GM12864 (cell line): ENCODE measurements around the gene C12orf75.
A peak's percentile ranks its signal among the peaks of the same experiment; 100 is the strongest.

Experiments used
- DNase-seq: peaks from one replicate; pipeline ENCODE4 v3.0.0-alpha.2; 2011; ENCODE audit warnings: low read depth
- H3K4me3 ChIP-seq: 2 replicates; pipeline ENCODE4 v1.5.1; 2011; ENCODE audit warnings: mild to moderate bottlenecking, low read depth, low read length, control low read depth
- TF ChIP-seq, protein P1 (sequence below): IDR thresholded peaks from 2 replicates; pipeline ENCODE4 v1.5.1; 2011; ENCODE audit warnings: low read depth, mild to moderate bottlenecking, moderate library complexity, low read length, control low read depth, inconsistent platforms; ENCODE audit errors: missing control alignments

The C12orf75 gene

DNA sequence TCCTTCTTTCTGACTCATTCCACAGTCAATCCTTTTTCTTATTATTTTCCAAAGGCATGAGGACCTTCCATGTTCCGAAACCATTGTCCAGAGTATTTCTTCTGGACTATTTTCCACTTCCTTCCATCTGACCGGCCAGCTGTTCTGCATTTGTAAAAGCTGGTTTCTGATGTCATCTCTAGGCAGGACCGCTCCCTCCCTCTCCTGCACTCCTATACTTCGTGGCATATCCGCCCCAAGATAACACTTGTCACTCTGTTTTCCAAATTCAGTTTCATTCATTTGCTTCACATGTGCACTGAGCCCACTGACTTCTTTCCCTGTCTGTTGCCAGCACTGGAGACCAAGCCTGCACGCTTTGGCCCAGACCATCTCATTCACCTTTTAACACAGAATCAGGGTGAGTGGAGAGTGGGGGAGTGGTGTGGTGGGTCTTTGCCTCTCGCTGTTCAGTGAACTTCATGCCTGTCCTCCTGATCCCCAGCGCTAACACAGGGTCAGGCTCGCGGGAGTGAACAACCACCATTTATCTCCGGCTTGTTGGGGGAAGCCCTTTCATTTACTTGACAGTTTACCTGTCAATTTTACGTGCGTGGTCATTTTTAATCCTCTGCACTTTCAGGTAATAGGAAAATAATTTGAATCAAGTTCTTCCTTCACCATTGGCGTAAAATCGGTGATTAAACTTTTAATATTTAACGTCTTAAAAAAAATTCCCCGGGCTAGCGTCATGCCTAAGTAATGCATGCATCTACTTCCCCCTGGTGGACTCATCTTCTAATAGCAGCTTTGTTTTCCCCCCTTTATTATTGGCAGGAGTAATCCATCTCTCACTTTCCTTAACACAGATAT lies 52.5 kb downstream of the C12orf75 start:
- H3K4me3 ChIP-seq = peak overlapping the region; percentile 32
- DNase-seq = peak; percentile 26
- TF ChIP-seq, protein P1, sequence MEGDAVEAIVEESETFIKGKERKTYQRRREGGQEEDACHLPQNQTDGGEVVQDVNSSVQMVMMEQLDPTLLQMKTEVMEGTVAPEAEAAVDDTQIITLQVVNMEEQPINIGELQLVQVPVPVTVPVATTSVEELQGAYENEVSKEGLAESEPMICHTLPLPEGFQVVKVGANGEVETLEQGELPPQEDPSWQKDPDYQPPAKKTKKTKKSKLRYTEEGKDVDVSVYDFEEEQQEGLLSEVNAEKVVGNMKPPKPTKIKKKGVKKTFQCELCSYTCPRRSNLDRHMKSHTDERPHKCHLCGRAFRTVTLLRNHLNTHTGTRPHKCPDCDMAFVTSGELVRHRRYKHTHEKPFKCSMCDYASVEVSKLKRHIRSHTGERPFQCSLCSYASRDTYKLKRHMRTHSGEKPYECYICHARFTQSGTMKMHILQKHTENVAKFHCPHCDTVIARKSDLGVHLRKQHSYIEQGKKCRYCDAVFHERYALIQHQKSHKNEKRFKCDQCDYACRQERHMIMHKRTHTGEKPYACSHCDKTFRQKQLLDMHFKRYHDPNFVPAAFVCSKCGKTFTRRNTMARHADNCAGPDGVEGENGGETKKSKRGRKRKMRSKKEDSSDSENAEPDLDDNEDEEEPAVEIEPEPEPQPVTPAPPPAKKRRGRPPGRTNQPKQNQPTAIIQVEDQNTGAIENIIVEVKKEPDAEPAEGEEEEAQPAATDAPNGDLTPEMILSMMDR = peak; percentile 64

- TF ChIP-seq, protein P1 = no peak
- no peak overlapping the region for H3K4me3 ChIP-seq
- DNase-seq = no peak
Measured at GRCh38 chr12:105384220-105384619, 53.7 kb downstream of the C12orf75 start.

DNA sequence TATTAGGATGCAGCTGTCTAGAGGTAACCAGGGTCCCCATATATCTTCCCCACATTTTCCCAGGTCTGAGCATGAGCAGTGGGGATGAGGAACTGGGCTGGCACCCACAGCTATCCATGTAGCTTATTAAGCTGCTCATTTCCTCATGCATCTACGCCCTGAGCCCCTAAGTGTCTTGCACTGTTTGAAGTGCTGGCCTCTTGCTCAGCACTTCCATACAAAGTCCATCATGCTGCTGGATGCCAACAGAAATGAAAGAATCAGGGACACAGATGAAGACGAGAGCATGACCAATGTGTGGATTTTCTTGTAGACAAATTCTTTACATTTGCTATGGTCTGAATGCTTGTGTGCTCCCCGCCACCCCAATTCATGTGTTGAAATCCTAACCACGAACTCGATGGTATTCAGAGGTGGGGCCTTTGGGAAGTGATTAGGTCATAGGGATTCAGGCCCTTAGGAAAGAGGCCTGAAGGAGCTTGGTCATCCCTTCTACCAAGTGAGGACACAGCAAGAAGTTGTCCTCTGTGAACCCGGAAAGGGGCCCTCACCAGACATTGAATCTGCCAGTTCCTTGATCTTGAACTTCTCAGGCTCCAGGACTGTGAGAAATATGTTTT lies 54.5 kb downstream of the C12orf75 start:
- no peak for DNase-seq
- TF ChIP-seq, protein P1 = no peak

DNA sequence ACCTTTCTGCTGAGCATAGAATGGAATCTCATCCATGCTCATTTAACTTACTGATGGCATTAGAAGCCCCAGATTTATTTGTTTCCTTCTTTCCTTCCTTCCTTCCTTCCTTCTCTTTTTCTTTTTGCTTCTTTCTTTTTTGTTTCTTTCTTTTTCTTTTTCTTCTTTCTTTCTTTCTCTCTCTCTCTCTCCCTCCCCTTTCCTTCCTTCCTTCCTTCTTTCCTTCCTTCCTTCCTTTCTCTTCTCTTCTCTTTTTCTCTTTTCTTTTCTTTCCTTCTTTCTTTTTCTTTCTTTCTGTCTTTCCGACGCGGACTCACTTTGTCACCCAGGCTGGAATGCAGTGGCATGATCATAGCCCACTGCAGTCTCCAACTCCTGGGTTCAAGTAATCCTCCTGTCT lies 55.9 kb downstream of the C12orf75 start:
- H3K4me3 ChIP-seq = no peak overlapping the region
- DNase-seq = no peak
- TF ChIP-seq, protein P1 = no peak

More for the DNA sequence above, 54.5 kb downstream of the C12orf75 start:
- no peak overlapping the region for H3K4me3 ChIP-seq

- TF ChIP-seq, protein P1 = no peak
- DNase-seq = no peak
Measured at GRCh38 chr12:105391231-105391630, 60.7 kb downstream of the C12orf75 start.

GRCh38 chr12:105393587-105393986 lies 63.1 kb downstream of the C12orf75 start:
- no peak for DNase-seq
- TF ChIP-seq, protein P1 = no peak
- H3K4me3 ChIP-seq = no peak overlapping the region

More at GRCh38 chr12:105391231-105391630, 60.7 kb downstream of the C12orf75 start:
- no peak overlapping the region for H3K4me3 ChIP-seq
